HepG2 (cell line): ENCODE measurements around the gene MTREX.

Experiments used
- CTCF ChIP-seq: sonication (generic); formaldehyde crosslinking; IDR thresholded peaks from 2 replicates; pipeline ENCODE4 v1.5.0; 2020; ENCODE audit warnings: mild to moderate bottlenecking, missing genetic modification reagents, moderate library complexity
- ELK4 ChIP-seq: sonication (generic); formaldehyde crosslinking; IDR thresholded peaks from 2 replicates; pipeline ENCODE4 v1.9.0; 2021; ENCODE audit warnings: missing genetic modification reagents, borderline replicate concordance
- FOXJ3 ChIP-seq: sonication (generic); formaldehyde crosslinking; IDR thresholded peaks from 2 replicates; pipeline ENCODE4 v1.4.0; 2020; ENCODE audit warnings: missing genetic modification reagents, mild to moderate bottlenecking, borderline replicate concordance
- POLR2AphosphoS5 ChIP-seq: IDR thresholded peaks from 2 replicates; pipeline ENCODE4 v1.6.1; 2012; ENCODE audit warnings: low read depth, low read length
- REST ChIP-seq, 2 experiments: IDR thresholded peaks; 2 replicates each; pipeline ENCODE4 v1.6.1; 2011 to 2012; ENCODE audit warnings: low read length in 2 of 2, borderline replicate concordance in 1 of 2, low read depth in 1 of 2, mild to moderate bottlenecking in 1 of 2, moderate library complexity in 1 of 2
- ZNF331 ChIP-seq: sonication (generic); formaldehyde crosslinking; IDR thresholded peaks from 2 replicates; pipeline ENCODE4 v1.4.0; 2020; ENCODE audit warnings: missing genetic modification reagents
- ZNF354B ChIP-seq: sonication (generic); formaldehyde crosslinking; IDR thresholded peaks from 2 replicates; pipeline ENCODE4 v1.8.0; 2022; ENCODE audit warnings: mild to moderate bottlenecking, missing genetic modification reagents
- ZNF713 ChIP-seq: sonication (generic); formaldehyde crosslinking; IDR thresholded peaks from 2 replicates; pipeline ENCODE4 v1.4.0; 2020; ENCODE audit warnings: mild to moderate bottlenecking, missing genetic modification reagents

- no peak for TF ChIP-seq REST (IDR thresholded peaks at IDR 0.05; ENCODE audit: borderline replicate concordance in 1 of 2, low read depth in 1 of 2, low read length in 2 of 2)
- peak; percentile 58 for TF ChIP-seq CTCF
- TF ChIP-seq ELK4 (CRISPR knock-in tag) = no peak
- TF ChIP-seq ZNF354B (CRISPR knock-in tag) = no peak
- no peak for TF ChIP-seq ZNF713 (CRISPR knock-in tag)
- no peak for TF ChIP-seq FOXJ3 (CRISPR knock-in tag)
- TF ChIP-seq ZNF331 (CRISPR knock-in tag) = no peak
- TF ChIP-seq POLR2AphosphoS5 = no peak
These were observed 36.7 kb downstream of the MTREX start for GRCh38 chr5:55344392-55344992.
